Measurements from ENCODE around the gene MOGAT2. TPM values are rescaled to one million over a fixed set of nuclear protein-coding genes. Genes with fewer than 3 reads are reported as not detected.

MOGAT2 gene
- total and polyA plus RNA-seq, 2 of the 4 experiments (the other 2 are of a cell fraction) = not detected

DNA sequence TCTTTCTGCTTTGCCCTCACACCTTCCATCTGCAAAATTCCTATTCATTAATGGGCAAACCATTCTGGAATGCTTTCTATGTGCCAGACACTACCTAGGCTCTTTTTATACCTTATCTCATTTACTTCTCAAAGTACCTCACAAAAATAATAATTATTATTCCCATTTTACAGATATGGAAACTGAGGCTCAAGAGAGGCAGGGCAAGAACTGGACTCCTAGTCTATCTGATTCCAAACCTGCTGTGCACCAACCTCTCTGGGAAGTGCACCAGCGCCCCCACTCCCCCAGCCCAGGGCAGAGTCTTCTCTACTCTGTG lies 50.1 kb downstream of the MOGAT2 start:
- Histone ChIP-seq H3K4me1 (ENCODE audit: control insufficient read depth, insufficient read depth, low read length) (peaks cover 8% of the 10 kb centered on the region), H2AFZ (replicated peaks; ENCODE audit: low read length, poor library complexity) (no peak overlapping the region), H2BK120ac (ENCODE audit: low read depth, low read length) (no peak overlapping the region), H4K8ac (ENCODE audit: low read depth in 2 of 2, low read length in 2 of 2) (no peak overlapping the region), H3K9me1 (ENCODE audit: insufficient read depth, low read length) (no peaks in the 10 kb centered on the region; the same call in 1 of the 2 replicates), H3K4me2 (ENCODE audit: low read depth, low read length) (peak overlapping the region; percentile 89; the same call in 1 of the 2 replicates), H3K14ac (replicated peaks; ENCODE audit: low read depth, low read length) (no peak overlapping the region), H3K27ac (ENCODE audit: insufficient read depth, low read length) (no peak overlapping the region), H2BK20ac (ENCODE audit: low read depth, low read length) (no peak overlapping the region), H3K9me3 (ENCODE audit: control insufficient read depth, insufficient read depth, low read length) (no peaks in the 10 kb centered on the region), H3K27me3 (ENCODE audit: control insufficient read depth, insufficient read depth, low read length) (peaks cover 43% of the 10 kb centered on the region), H3K18ac (ENCODE audit: low read depth, low read length) (no peak overlapping the region), H2AK5ac (ENCODE audit: low read depth, low read length) (no peak overlapping the region; the same call in 1 of the 2 replicates), H3K4me3 (ENCODE audit: insufficient read depth, low read depth, low read length) (no peak overlapping the region), H3K4ac (ENCODE audit: low read depth, low read length) (no peak overlapping the region), H2BK15ac (ENCODE audit: low read depth, low read length) (no peak overlapping the region), H3K36me3 (ENCODE audit: control insufficient read depth, insufficient read depth, low read length) (no peaks in the 10 kb centered on the region), H4K20me1 (ENCODE audit: insufficient read depth, low read length) (no peaks in the 10 kb centered on the region), H3K56ac (ENCODE audit: extremely low read depth, insufficient read depth, low read length) (no peak overlapping the region), H4K5ac (ENCODE audit: low read depth, low read length) (no peak overlapping the region), H2BK5ac (ENCODE audit: low read depth, low read length, poor library complexity, severe bottlenecking) (no peak overlapping the region), H4K91ac (ENCODE audit: insufficient read depth, low read depth, low read length) (no peak overlapping the region), H2AK9ac (replicated peaks; ENCODE audit: low read depth, low read length, poor library complexity) (no peak overlapping the region), H3K9ac (ENCODE audit: low read depth, low read length) (no peak overlapping the region), H3K23ac (ENCODE audit: low read depth, low read length) (no peak overlapping the region), H3K79me1 (ENCODE audit: low read depth in 1 of 2, low read length in 2 of 2) (no peaks in the 10 kb centered on the region)
- WGBS, 2 experiments (ENCODE audit: extremely low coverage in 2 of 2, insufficient read length in 1 of 2) = no CpG with 5 or more reads among the region's 1 CpG
- CTCF ChIA-PET = no interaction called here
- BruUV-seq (replicated peaks) = no TSS peak
- intact Hi-C loops (cut with micrococcal nuclease) = no loop called here
- ATAC-seq (ENCODE audit: low read depth) (no peak), DNase-seq (no peak)
- dilution Hi-C loops (cut with HindIII; ENCODE audit: low sequenced_read_pairs, unreplicated experiment) = no loop called here
- in situ Hi-C loops (cut with MboI; ENCODE audit: low sequenced_read_pairs) = no loop called here
- POLR2A ChIA-PET (ENCODE audit: unreplicated experiment) = no interaction called here
- TF ChIP-seq, protein P1, sequence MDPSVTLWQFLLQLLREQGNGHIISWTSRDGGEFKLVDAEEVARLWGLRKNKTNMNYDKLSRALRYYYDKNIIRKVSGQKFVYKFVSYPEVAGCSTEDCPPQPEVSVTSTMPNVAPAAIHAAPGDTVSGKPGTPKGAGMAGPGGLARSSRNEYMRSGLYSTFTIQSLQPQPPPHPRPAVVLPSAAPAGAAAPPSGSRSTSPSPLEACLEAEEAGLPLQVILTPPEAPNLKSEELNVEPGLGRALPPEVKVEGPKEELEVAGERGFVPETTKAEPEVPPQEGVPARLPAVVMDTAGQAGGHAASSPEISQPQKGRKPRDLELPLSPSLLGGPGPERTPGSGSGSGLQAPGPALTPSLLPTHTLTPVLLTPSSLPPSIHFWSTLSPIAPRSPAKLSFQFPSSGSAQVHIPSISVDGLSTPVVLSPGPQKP (IDR thresholded peaks at IDR 0.05; ENCODE audit: borderline replicate concordance, low read depth, low read length) = no peak
- TF ChIP-seq CTCF (conservative IDR thresholded peaks at IDR 0.05; ENCODE audit: low read depth, low read length) (no peak), USF2 (IDR thresholded peaks at IDR 0.05; ENCODE audit: low read depth, low read length) (no peak), MAFK (IDR thresholded peaks at IDR 0.05; ENCODE audit: low read depth, low read length) (no peak), FOS (IDR thresholded peaks at IDR 0.05; ENCODE audit: low read depth, low read length) (no peak), RCOR1 (IDR thresholded peaks at IDR 0.05; ENCODE audit: insufficient replicate concordance, low read length) (no peak), BHLHE40 (IDR thresholded peaks at IDR 0.05; ENCODE audit: low read depth, low read length) (no peak), CEBPB (IDR thresholded peaks at IDR 0.05; ENCODE audit: low read depth, low read length) (no peak), POLR2A (IDR thresholded peaks at IDR 0.05; ENCODE audit: low read depth, low read length) (no peak), RAD21 (IDR thresholded peaks at IDR 0.05; ENCODE audit: low read length) (no peak), MAZ (IDR thresholded peaks at IDR 0.05; ENCODE audit: borderline replicate concordance, low read depth, low read length) (no peak), RFX5 (IDR thresholded peaks at IDR 0.05; ENCODE audit: low read depth, low read length) (no peak), SMC3 (IDR thresholded peaks at IDR 0.05; ENCODE audit: low read depth, low read length) (no peak), CHD1 (IDR thresholded peaks at IDR 0.05; ENCODE audit: low read depth, low read length) (no peak), MXI1 (IDR thresholded peaks at IDR 0.05; ENCODE audit: borderline replicate concordance, low read depth, low read length) (no peak), NFE2L2 (IDR thresholded peaks at IDR 0.05; ENCODE audit: low read depth, low read length) (no peak)
